ENCODE data around the gene NOC2L.

- TF ChIP-seq CTCF (IDR thresholded peaks at IDR 0.05) (no peak), POLR2A (IDR thresholded peaks at IDR 0.05) (no peak)
Measured at GRCh38 chr1:924656-925560, 34.1 kb downstream of the NOC2L start.
